GM12878 (cell line): ENCODE results near the gene LYPLA2. TPM values are rescaled to one million over a fixed set of nuclear protein-coding genes. Genes with fewer than 3 reads are reported as not detected.

ENCODE experiments used
- ATAC-seq: fragments of 200-7000 bp; cut with Tn5 transposase; 3 replicates; pipeline ENCODE4 v1.9.1; 2020; ENCODE audit warnings: mild to moderate bottlenecking, moderate library complexity
- BruUV-seq: library from RNA; stranded (reverse); fragments of 400-500 nt; replicated peaks from 2 replicates; lab custom pipeline; 2021; lab: Mats Ljungman, UMichigan
- CTCF ChIA-PET: fragments of 300-600 bp; sonication (Branson Sonifier 250); formaldehyde crosslinking; extraction: SDS; loops from one replicate; lab custom pipeline; 2021; ENCODE audit warnings: inconsistent platforms; lab: Yijun Ruan, JAX
- POLR2A ChIA-PET: fragments of 350-600 bp; formaldehyde crosslinking; extraction: SDS; loops from one replicate; lab custom pipeline; 2021; ENCODE audit warnings: inconsistent platforms; lab: Charles Lee
- RAD21 ChIA-PET: fragments of 300-600 bp; sonication (Branson Sonifier 250); formaldehyde crosslinking; loops from one replicate; lab custom pipeline; 2023; ENCODE audit warnings: antibody characterized with exemption; ENCODE audit not compliant: unreplicated experiment; lab: Charles Lee
- SMC1A ChIA-PET: fragments of 300-600 bp; sonication (Branson Sonifier 250); formaldehyde crosslinking; loops from one replicate; lab custom pipeline; 2023; ENCODE audit not compliant: unreplicated experiment, uncharacterized antibody; lab: Charles Lee
- DNase-seq: peaks from one replicate; pipeline ENCODE4 v3.0.0-alpha.2; 2011; ENCODE audit warnings: low read depth, low spot score
- FAIRE-seq: peaks from 3 replicates; lab custom pipeline; 2011; peaks lifted over from hg19 to GRCh38; lab: Jason Lieb, UNC
- H2AFZ ChIP-seq: 2 replicates; pipeline ENCODE4 v1.6.0; 2011; ENCODE audit warnings: low read depth, low read length, control low read depth; ENCODE audit not compliant: control insufficient read depth
- H3K27ac ChIP-seq: 2 replicates; pipeline ENCODE4 v1.5.1; 2011; ENCODE audit warnings: control low read depth; ENCODE audit not compliant: control insufficient read depth, insufficient read depth
- H3K27me3 ChIP-seq, 2 experiments: replicated peaks in 1 of 2; 2 replicates each; pipeline versions ENCODE4 v1.6.0 to v1.6.1; 2011; ENCODE audit warnings: low read length in 1 of 2; ENCODE audit not compliant: control insufficient read depth in 2 of 2, insufficient read depth in 2 of 2
- H3K36me3 ChIP-seq, 2 experiments: 2 replicates each; pipeline ENCODE4 v1.5.1; 2011; ENCODE audit warnings: low read length in 1 of 2; ENCODE audit not compliant: control insufficient read depth in 2 of 2, insufficient read depth in 2 of 2
- H3K4me1 ChIP-seq: 2 replicates; pipeline ENCODE4 v1.6.1; 2011; ENCODE audit warnings: mild to moderate bottlenecking, low read length, moderate library complexity, mixed read lengths; ENCODE audit not compliant: control insufficient read depth, insufficient read depth
- H3K4me2 ChIP-seq: 2 replicates; pipeline ENCODE4 v1.6.0; 2011; ENCODE audit warnings: control low read depth; ENCODE audit not compliant: control insufficient read depth, insufficient read depth
- H3K4me3 ChIP-seq: fragments of 200-600 bp; sonication (generic); 2 replicates; pipeline ENCODE4 v1.5.1; 2016
- H3K79me2 ChIP-seq: 2 replicates; pipeline ENCODE4 v1.6.0; 2011; ENCODE audit warnings: low read length; ENCODE audit not compliant: control insufficient read depth, insufficient read depth
- H3K9ac ChIP-seq: 2 replicates; pipeline ENCODE4 v1.8.0; 2011; ENCODE audit warnings: low read length, control low read depth, mixed read lengths; ENCODE audit not compliant: control insufficient read depth, insufficient read depth
- H3K9me3 ChIP-seq: replicated peaks from 3 replicates; pipeline ENCODE4 v1.5.1; 2011; ENCODE audit warnings: mild to moderate bottlenecking, low read length; ENCODE audit not compliant: control insufficient read depth, insufficient read depth
- H4K20me1 ChIP-seq: 2 replicates; pipeline ENCODE4 v1.6.0; 2011; ENCODE audit not compliant: control insufficient read depth, insufficient read depth
- BHLHE40 ChIP-seq, 2 experiments: fragments of 450-650 bp in 1 of 2; IDR thresholded peaks; 2 replicates each; pipeline ENCODE4 v1.6.1; 2011 to 2017; ENCODE audit warnings: low read depth in 2 of 2, borderline replicate concordance in 1 of 2, improper control_type of control experiment in 1 of 2, low read length in 1 of 2, mild to moderate bottlenecking in 1 of 2
- CBX5 ChIP-seq: sonication (generic); IDR thresholded peaks from 2 replicates; pipeline ENCODE4 v1.6.1; 2016; ENCODE audit warnings: low read depth, moderate library complexity, mild to moderate bottlenecking, inconsistent platforms
- CHD1 ChIP-seq: IDR thresholded peaks from 2 replicates; pipeline ENCODE4 v1.6.1; 2012; ENCODE audit warnings: low read depth, low read length, improper control_type of control experiment
- GABPA ChIP-seq: IDR thresholded peaks from 2 replicates; pipeline ENCODE4 v1.6.1; 2014; ENCODE audit warnings: antibody characterized with exemption, low read depth, mild to moderate bottlenecking, inconsistent platforms
- LARP7 ChIP-seq: fragments of 450-650 bp; IDR thresholded peaks from 2 replicates; pipeline ENCODE4 v1.6.1; 2017; ENCODE audit warnings: mild to moderate bottlenecking
- MTA2 ChIP-seq: fragments of 450-650 bp; IDR thresholded peaks from 2 replicates; pipeline ENCODE4 v1.6.1; 2016; ENCODE audit warnings: low read depth, mild to moderate bottlenecking, moderate library complexity
- SMAD1 ChIP-seq: fragments of 450-650 bp; IDR thresholded peaks from 2 replicates; pipeline ENCODE4 v1.6.1; 2018; ENCODE audit warnings: mild to moderate bottlenecking, low read depth; ENCODE audit not compliant: partially characterized antibody
- SMARCA5 ChIP-seq: fragments of 450-650 bp; IDR thresholded peaks from 2 replicates; pipeline ENCODE4 v1.6.1; 2017; ENCODE audit warnings: mild to moderate bottlenecking
- SUPT20H ChIP-seq: IDR thresholded peaks from 2 replicates; pipeline ENCODE4 v1.6.1; 2011; ENCODE audit warnings: low read depth, mild to moderate bottlenecking, low read length, moderate library complexity, borderline replicate concordance; ENCODE audit not compliant: control insufficient read depth
- ZZZ3 ChIP-seq: IDR thresholded peaks from 2 replicates; pipeline ENCODE4 v1.6.1; 2011; ENCODE audit warnings: low read depth; ENCODE audit not compliant: control insufficient read depth, insufficient read length
- WGBS: methylation state at CpG from one replicate; pipeline ENCODE4 v1.1.6; 2016; ENCODE audit warnings: low lambda C conversion rate; ENCODE audit not compliant: insufficient replicate concordance, insufficient coverage; ENCODE audit errors: missing lambda C conversion rate; 5-methylcytosine and 5-hydroxymethylcytosine counted together
- in situ Hi-C: fragments of 300-500 bp; cut with MboI; formaldehyde crosslinking; loops from 9 replicates; pipeline ENCODE4 v1.14.3; 2018; ENCODE audit warnings: mixed read lengths
- intact Hi-C: fragments of 100-400 bp; cut with micrococcal nuclease; formaldehyde crosslinking; loops from one replicate; pipeline ENCODE4 v1.14.2; 2022; ENCODE audit not compliant: unreplicated experiment
- polyA plus RNA-seq, 11 experiments: library from polyadenylated mRNA; depleted of rRNA in 4 of 11; unstranded in 6 of 11; stranded (reverse) in 5 of 11; fragments of >200 nt; fragmentation: Nextera tagmentation in 4 of 11; fragmentation: Illumina TruSeq in 1 of 11; extraction: Ambion mirVana in 4 of 11; extraction: Trizol in 1 of 11; gene quantifications; 1 replicate in 1 of 11; 2 replicates in 10 of 11; pipeline versions ENCODE4 v1.2.1 to v1.2.3, GENCODE V29; 2011 to 2016; ENCODE audit warnings: inconsistent platforms in 2 of 11, missing spikeins in 2 of 11, low read depth in 1 of 11
- total RNA-seq, 4 experiments: library from RNA; depleted of rRNA in 3 of 4; stranded (reverse); fragments of >200 nt in 3 of 4; fragmentation: Illumina TruSeq in 1 of 4; extraction: Trizol in 1 of 4; gene quantifications; 2 replicates each; pipeline versions ENCODE4 v1.2.1 to v1.2.3, GENCODE V29; 2013 to 2021
- TF ChIP-seq, protein P1 (sequence below): fragments of 450-650 bp; formaldehyde crosslinking; IDR thresholded peaks from 2 replicates; pipeline ENCODE4 v1.5.0; 2022; ENCODE audit warnings: mild to moderate bottlenecking, missing genetic modification characterization
- TF ChIP-seq, protein P2 (sequence below): IDR thresholded peaks from 2 replicates; pipeline ENCODE4 v1.6.1; 2012; ENCODE audit warnings: low read length, inconsistent platforms
- TF ChIP-seq, protein P3 (sequence below): IDR thresholded peaks from 2 replicates; pipeline ENCODE4 v1.6.1; 2011; ENCODE audit warnings: mild to moderate bottlenecking, low read depth, low read length, moderate library complexity; ENCODE audit not compliant: insufficient replicate concordance
- TF ChIP-seq, protein P4 (sequence below): fragments of 450-650 bp; IDR thresholded peaks from 2 replicates; pipeline ENCODE4 v1.6.1; 2016; ENCODE audit warnings: mild to moderate bottlenecking, moderate library complexity, borderline replicate concordance

The LYPLA2 gene
- total and polyA plus RNA-seq, 10 of the 15 experiments (the other 5 are each of a cell fraction or from before 2014, with no cell fraction given): 2.7 to 129 (median 62.3) TPM

DNA sequence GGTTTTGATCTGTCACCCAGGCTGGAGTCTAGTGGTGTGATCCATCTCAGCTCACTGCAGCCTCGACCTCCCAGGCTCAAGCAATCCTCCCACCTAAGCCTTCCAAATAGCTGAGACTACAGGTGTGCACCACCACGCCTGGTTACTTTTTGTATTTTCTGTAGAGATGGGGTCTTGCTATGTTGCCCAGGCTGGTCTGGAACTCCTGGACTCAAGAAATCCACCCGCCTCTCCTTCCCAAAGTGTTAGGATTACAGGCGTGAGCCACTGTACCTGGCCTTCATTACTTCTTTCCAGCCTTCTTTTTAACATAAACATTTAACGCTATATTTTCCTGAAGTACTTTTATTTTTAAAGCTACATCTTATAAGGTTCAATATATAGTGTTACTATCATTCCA, 52.7 kb downstream of the LYPLA2 start:
- SMC1A ChIA-PET: interaction anchor here (0.7 to 1.5 kb wide), 2 partner anchors 19 to 59 kb away, joined by 3 read pairs; no protein-coding TSS in a partner anchor
- no peaks in the 10 kb centered on the region for H3K79me2 ChIP-seq
- no peaks in the 10 kb centered on the region for H3K27me3 ChIP-seq
- H3K36me3 ChIP-seq: peaks cover 0 to 4% of the 10 kb centered on the region in 2 experiments; a peak in 3 of 4 replicates
- no peak overlapping the region for H2AFZ ChIP-seq
- intact Hi-C loops (no loop called here), in situ Hi-C loops (no loop called here)
- RAD21 ChIA-PET: no interaction called here
- peaks cover 2% of the 10 kb centered on the region; the same call in 2 of the 3 replicates for H3K9me3 ChIP-seq
- ATAC-seq: no peak
- DNase-seq: no peak
- no peak for FAIRE-seq
- CTCF ChIA-PET: interaction anchor here (1.0 to 1.7 kb wide), 6 partner anchors 34 to 184 kb away, joined by 3 to 9 read pairs (median 4); no protein-coding TSS in a partner anchor
- H3K4me3 ChIP-seq: no peak overlapping the region
- POLR2A ChIA-PET: interaction anchor here (1.4 kb wide), 1 partner anchor 19 kb away, joined by 3 read pairs; no protein-coding TSS in a partner anchor
- H3K4me2 ChIP-seq: no peak overlapping the region
- no peak overlapping the region for H3K9ac ChIP-seq
- no peaks in the 10 kb centered on the region for H4K20me1 ChIP-seq
- H3K27ac ChIP-seq: no peak overlapping the region
- no peaks in the 10 kb centered on the region for H3K4me1 ChIP-seq
- no TSS peak for BruUV-seq
- 97% methylated on average over 5 of the region's 5 CpGs for WGBS
- no peak for TF ChIP-seq ZZZ3
- no peak for TF ChIP-seq MTA2
- no peak for TF ChIP-seq SUPT20H
- TF ChIP-seq, protein P1, sequence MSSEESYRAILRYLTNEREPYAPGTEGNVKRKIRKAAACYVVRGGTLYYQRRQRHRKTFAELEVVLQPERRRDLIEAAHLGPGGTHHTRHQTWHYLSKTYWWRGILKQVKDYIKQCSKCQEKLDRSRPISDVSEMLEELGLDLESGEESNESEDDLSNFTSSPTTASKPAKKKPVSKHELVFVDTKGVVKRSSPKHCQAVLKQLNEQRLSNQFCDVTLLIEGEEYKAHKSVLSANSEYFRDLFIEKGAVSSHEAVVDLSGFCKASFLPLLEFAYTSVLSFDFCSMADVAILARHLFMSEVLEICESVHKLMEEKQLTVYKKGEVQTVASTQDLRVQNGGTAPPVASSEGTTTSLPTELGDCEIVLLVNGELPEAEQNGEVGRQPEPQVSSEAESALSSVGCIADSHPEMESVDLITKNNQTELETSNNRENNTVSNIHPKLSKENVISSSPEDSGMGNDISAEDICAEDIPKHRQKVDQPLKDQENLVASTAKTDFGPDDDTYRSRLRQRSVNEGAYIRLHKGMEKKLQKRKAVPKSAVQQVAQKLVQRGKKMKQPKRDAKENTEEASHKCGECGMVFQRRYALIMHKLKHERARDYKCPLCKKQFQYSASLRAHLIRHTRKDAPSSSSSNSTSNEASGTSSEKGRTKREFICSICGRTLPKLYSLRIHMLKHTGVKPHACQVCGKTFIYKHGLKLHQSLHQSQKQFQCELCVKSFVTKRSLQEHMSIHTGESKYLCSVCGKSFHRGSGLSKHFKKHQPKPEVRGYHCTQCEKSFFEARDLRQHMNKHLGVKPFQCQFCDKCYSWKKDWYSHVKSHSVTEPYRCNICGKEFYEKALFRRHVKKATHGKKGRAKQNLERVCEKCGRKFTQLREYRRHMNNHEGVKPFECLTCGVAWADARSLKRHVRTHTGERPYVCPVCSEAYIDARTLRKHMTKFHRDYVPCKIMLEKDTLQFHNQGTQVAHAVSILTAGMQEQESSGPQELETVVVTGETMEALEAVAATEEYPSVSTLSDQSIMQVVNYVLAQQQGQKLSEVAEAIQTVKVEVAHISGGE (CRISPR knock-in tag): no peak
- no peak for TF ChIP-seq SMAD1
- no peak for TF ChIP-seq SMARCA5
- TF ChIP-seq GABPA: no peak
- no peak for TF ChIP-seq CHD1
- TF ChIP-seq, protein P2, sequence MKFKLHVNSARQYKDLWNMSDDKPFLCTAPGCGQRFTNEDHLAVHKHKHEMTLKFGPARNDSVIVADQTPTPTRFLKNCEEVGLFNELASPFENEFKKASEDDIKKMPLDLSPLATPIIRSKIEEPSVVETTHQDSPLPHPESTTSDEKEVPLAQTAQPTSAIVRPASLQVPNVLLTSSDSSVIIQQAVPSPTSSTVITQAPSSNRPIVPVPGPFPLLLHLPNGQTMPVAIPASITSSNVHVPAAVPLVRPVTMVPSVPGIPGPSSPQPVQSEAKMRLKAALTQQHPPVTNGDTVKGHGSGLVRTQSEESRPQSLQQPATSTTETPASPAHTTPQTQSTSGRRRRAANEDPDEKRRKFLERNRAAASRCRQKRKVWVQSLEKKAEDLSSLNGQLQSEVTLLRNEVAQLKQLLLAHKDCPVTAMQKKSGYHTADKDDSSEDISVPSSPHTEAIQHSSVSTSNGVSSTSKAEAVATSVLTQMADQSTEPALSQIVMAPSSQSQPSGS: no peak
- TF ChIP-seq LARP7: no peak
- TF ChIP-seq BHLHE40 (IDR thresholded peaks at IDR 0.05; ENCODE audit: borderline replicate concordance in 1 of 2, low read depth in 2 of 2, low read length in 1 of 2): no peak
- TF ChIP-seq, protein P3, sequence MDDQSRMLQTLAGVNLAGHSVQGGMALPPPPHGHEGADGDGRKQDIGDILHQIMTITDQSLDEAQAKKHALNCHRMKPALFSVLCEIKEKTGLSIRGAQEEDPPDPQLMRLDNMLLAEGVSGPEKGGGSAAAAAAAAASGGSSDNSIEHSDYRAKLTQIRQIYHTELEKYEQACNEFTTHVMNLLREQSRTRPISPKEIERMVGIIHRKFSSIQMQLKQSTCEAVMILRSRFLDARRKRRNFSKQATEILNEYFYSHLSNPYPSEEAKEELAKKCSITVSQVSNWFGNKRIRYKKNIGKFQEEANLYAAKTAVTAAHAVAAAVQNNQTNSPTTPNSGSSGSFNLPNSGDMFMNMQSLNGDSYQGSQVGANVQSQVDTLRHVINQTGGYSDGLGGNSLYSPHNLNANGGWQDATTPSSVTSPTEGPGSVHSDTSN: no peak
- no peak for TF ChIP-seq CBX5
- TF ChIP-seq, protein P4, sequence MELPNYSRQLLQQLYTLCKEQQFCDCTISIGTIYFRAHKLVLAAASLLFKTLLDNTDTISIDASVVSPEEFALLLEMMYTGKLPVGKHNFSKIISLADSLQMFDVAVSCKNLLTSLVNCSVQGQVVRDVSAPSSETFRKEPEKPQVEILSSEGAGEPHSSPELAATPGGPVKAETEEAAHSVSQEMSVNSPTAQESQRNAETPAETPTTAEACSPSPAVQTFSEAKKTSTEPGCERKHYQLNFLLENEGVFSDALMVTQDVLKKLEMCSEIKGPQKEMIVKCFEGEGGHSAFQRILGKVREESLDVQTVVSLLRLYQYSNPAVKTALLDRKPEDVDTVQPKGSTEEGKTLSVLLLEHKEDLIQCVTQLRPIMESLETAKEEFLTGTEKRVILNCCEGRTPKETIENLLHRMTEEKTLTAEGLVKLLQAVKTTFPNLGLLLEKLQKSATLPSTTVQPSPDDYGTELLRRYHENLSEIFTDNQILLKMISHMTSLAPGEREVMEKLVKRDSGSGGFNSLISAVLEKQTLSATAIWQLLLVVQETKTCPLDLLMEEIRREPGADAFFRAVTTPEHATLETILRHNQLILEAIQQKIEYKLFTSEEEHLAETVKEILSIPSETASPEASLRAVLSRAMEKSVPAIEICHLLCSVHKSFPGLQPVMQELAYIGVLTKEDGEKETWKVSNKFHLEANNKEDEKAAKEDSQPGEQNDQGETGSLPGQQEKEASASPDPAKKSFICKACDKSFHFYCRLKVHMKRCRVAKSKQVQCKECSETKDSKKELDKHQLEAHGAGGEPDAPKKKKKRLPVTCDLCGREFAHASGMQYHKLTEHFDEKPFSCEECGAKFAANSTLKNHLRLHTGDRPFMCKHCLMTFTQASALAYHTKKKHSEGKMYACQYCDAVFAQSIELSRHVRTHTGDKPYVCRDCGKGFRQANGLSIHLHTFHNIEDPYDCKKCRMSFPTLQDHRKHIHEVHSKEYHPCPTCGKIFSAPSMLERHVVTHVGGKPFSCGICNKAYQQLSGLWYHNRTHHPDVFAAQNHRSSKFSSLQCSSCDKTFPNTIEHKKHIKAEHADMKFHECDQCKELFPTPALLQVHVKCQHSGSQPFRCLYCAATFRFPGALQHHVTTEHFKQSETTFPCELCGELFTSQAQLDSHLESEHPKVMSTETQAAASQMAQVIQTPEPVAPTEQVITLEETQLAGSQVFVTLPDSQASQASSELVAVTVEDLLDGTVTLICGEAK: no peak
